GM21360 (cell line): Measurements from ENCODE around the gene FAF1.
A peak's percentile ranks its signal among the peaks of the same experiment; 100 is the strongest.
"Not testable (repeated sequence)": the region's sequence is repeated elsewhere in the genome, so short reads cannot be mapped to it uniquely, and the experiment has no call there.

Experiments used
- ATAC-seq: cut with Tn5 transposase; IDR thresholded peaks from one replicate; pipeline ENCODE4 v1.9.1; 2021; ENCODE audit warnings: mild to moderate bottlenecking, moderate library complexity; ENCODE audit not compliant: unreplicated experiment

The FAF1 gene

GRCh38 chr1:50959913-50960844 lies at the start of gene FAF1:
TSS of gene FAF1 (minus strand) at chr1:50960267. CDS start at chr1:50959811, 456 bp downstream.
- peak; percentile 78 for ATAC-seq

GRCh38 chr1:51009381-51009780 lies 49.3 kb upstream of the FAF1 start:
- ATAC-seq = no peak

GRCh38 chr1:51005549-51005948 lies 45.5 kb upstream of the FAF1 start:
- not testable (repeated sequence) for ATAC-seq

GRCh38 chr1:51002516-51002915 lies 42.4 kb upstream of the FAF1 start:
- ATAC-seq = no peak

GRCh38 chr1:51000651-51001050 lies 40.6 kb upstream of the FAF1 start:
- ATAC-seq = peak; percentile 45

GRCh38 chr1:51000160-51000559 lies 40.1 kb upstream of the FAF1 start:
- peak; percentile 76 for ATAC-seq

- ATAC-seq = not testable (repeated sequence)
Observed at GRCh38 chr1:50999375-50999774, 39.3 kb upstream of the FAF1 start.

- ATAC-seq = no peak
Observed at GRCh38 chr1:50996083-50996482, 36.0 kb upstream of the FAF1 start.

- no peak for ATAC-seq
Observed at GRCh38 chr1:50995651-50996050, 35.6 kb upstream of the FAF1 start.

- ATAC-seq = no peak
Observed at GRCh38 chr1:50994997-50995396, 34.9 kb upstream of the FAF1 start.

- no peak for ATAC-seq
Observed at GRCh38 chr1:50993645-50994044, 33.6 kb upstream of the FAF1 start.

- no peak for ATAC-seq
Observed at GRCh38 chr1:50992532-50993318, 32.7 kb upstream of the FAF1 start.

- no peak for ATAC-seq
Observed at GRCh38 chr1:50989694-50990093, 29.6 kb upstream of the FAF1 start.

- no peak for ATAC-seq
Observed at GRCh38 chr1:50986653-50987052, 26.6 kb upstream of the FAF1 start.

- ATAC-seq = no peak
Observed at GRCh38 chr1:50985094-50985493, 25.0 kb upstream of the FAF1 start.

GRCh38 chr1:50983219-50983802 lies 23.2 kb upstream of the FAF1 start:
- ATAC-seq = no peak

GRCh38 chr1:50982611-50983010 lies 22.5 kb upstream of the FAF1 start:
- no peak for ATAC-seq

- ATAC-seq = no peak
Observed at GRCh38 chr1:50981741-50982140, 21.7 kb upstream of the FAF1 start.

GRCh38 chr1:50980505-50980904 lies 20.4 kb upstream of the FAF1 start:
- ATAC-seq = no peak

GRCh38 chr1:50979937-50980336 lies 19.9 kb upstream of the FAF1 start:
- no peak for ATAC-seq
